Measurements from ENCODE around the gene RPS15.

The RPS15 gene

GRCh38 chr19:1427221-1427920, 10.8 kb upstream of the RPS15 start:
- ChIA-PET CTCF (no interaction called here), POLR2A (ENCODE audit: low non-redundant PET) (no interaction called here)
- no peak for TF ChIP-seq CTCF (conservative IDR thresholded peaks at IDR 0.05; ENCODE audit: low read depth)
- DNase-seq (ENCODE audit: low spot score) = no peak
- peak overlapping the region; percentile 72 for H3K27ac ChIP-seq

- peak overlapping the region; percentile 72 for H3K27ac ChIP-seq
- TF ChIP-seq CTCF (conservative IDR thresholded peaks at IDR 0.05; ENCODE audit: low read depth) = no peak
- CTCF ChIA-PET = interaction anchor here (0.6 to 1.2 kb wide), 3 partner anchors 16 to 149 kb away, joined by 3 to 4 read pairs (median 4); no protein-coding TSS in a partner anchor
- POLR2A ChIA-PET (ENCODE audit: low non-redundant PET) = interaction anchor here (0.7 kb wide), 1 partner anchor 91 kb away, joined by 3 read pairs; no protein-coding TSS in a partner anchor
- DNase-seq (ENCODE audit: low spot score) = no peak
Measured at GRCh38 chr19:1428738-1429391, 9.3 kb upstream of the RPS15 start.

GRCh38 chr19:1429750-1430149, 8.4 kb upstream of the RPS15 start:
- peak overlapping the region; percentile 72 for H3K27ac ChIP-seq
- TF ChIP-seq CTCF (conservative IDR thresholded peaks at IDR 0.05; ENCODE audit: low read depth) = no peak
- ChIA-PET CTCF (interaction anchor here (0.6 to 1.2 kb wide), 2 partner anchors 15 to 150 kb away, joined by 4 read pairs; no protein-coding TSS in a partner anchor), POLR2A (ENCODE audit: low non-redundant PET) (interaction anchor here (0.7 kb wide), 1 partner anchor 92 kb away, joined by 3 read pairs; no protein-coding TSS in a partner anchor)
- DNase-seq (ENCODE audit: low spot score) = no peak

- CTCF ChIA-PET = interaction anchor here (0.6 kb wide), 1 partner anchor 151 kb away, joined by 4 read pairs; no protein-coding TSS in a partner anchor
- H3K27ac ChIP-seq = peak overlapping the region; percentile 72
- POLR2A ChIA-PET (ENCODE audit: low non-redundant PET) = no interaction called here
- no peak for DNase-seq (ENCODE audit: low spot score)
- TF ChIP-seq CTCF (conservative IDR thresholded peaks at IDR 0.05; ENCODE audit: low read depth) = no peak
Measured at GRCh38 chr19:1430246-1430645, 8.0 kb upstream of the RPS15 start.

- ChIA-PET CTCF (interaction anchor here (0.6 to 1.0 kb wide), 2 partner anchors 19 to 209 kb away, joined by 3 read pairs; no protein-coding TSS in a partner anchor), POLR2A (ENCODE audit: low non-redundant PET) (no interaction called here)
- no peak for DNase-seq (ENCODE audit: low spot score)
- no peak for TF ChIP-seq CTCF (conservative IDR thresholded peaks at IDR 0.05; ENCODE audit: low read depth)
- H3K27ac ChIP-seq = peak overlapping the region; percentile 82
Measured at GRCh38 chr19:1431759-1432506, 6.3 kb upstream of the RPS15 start.

- H3K27ac ChIP-seq = peak overlapping the region; percentile 82
- no peak for DNase-seq (ENCODE audit: low spot score)
- ChIA-PET POLR2A (ENCODE audit: low non-redundant PET) (no interaction called here), CTCF (interaction anchor here (1.0 kb wide), 1 partner anchor 20 kb away, joined by 3 read pairs; no protein-coding TSS in a partner anchor)
- TF ChIP-seq CTCF (conservative IDR thresholded peaks at IDR 0.05; ENCODE audit: low read depth) = no peak
Measured at GRCh38 chr19:1432507-1432887, 5.7 kb upstream of the RPS15 start.

All from RWPE1 (cell line).